WTC11 (cell line): ENCODE measurements around the gene DDX5. TPM values are rescaled to one million over a fixed set of nuclear protein-coding genes. Genes with fewer than 3 reads are reported as not detected.

Source experiments
- AR ChIP-seq: fragments of 250-450 bp; sonication (Bioruptor Pico); IDR thresholded peaks from 2 replicates; pipeline ENCODE4 v1.9.0; 2021; ENCODE audit warnings: mild to moderate bottlenecking
- ARID4B ChIP-seq: sonication (generic); formaldehyde crosslinking; IDR thresholded peaks from 2 replicates; pipeline ENCODE4 v1.8.0; 2023; ENCODE audit warnings: missing genetic modification reagents, mild to moderate bottlenecking, borderline replicate concordance
- ATF2 ChIP-seq: sonication (generic); formaldehyde crosslinking; IDR thresholded peaks from 2 replicates; pipeline ENCODE4 v1.8.1; 2022; ENCODE audit warnings: low read depth, missing genetic modification reagents, borderline replicate concordance
- CDX4 ChIP-seq: fragments of 250-450 bp; sonication (Bioruptor Pico); IDR thresholded peaks from 2 replicates; pipeline ENCODE4 v1.9.0; 2021; ENCODE audit warnings: moderate library complexity, mild to moderate bottlenecking, inconsistent platforms, borderline replicate concordance
- CREM ChIP-seq: sonication (generic); formaldehyde crosslinking; IDR thresholded peaks from 2 replicates; pipeline ENCODE4 v1.8.1; 2022; ENCODE audit warnings: mild to moderate bottlenecking, missing genetic modification reagents, moderate library complexity
- CTCF ChIP-seq: fragments of 200-600 bp; IDR thresholded peaks from 2 replicates; pipeline ENCODE4 v1.8.0; 2022; ENCODE audit warnings: antibody characterized with exemption
- GABPB1 ChIP-seq: sonication (generic); formaldehyde crosslinking; IDR thresholded peaks from 2 replicates; pipeline ENCODE4 v1.8.1; 2023; ENCODE audit warnings: mild to moderate bottlenecking, missing genetic modification reagents
- GRHL2 ChIP-seq: fragments of 250-450 bp; sonication (Bioruptor Pico); IDR thresholded peaks from 2 replicates; pipeline ENCODE4 v1.8.0; 2022; ENCODE audit warnings: mild to moderate bottlenecking, moderate library complexity; ENCODE audit not compliant: insufficient replicate concordance, severe bottlenecking
- HMGXB4 ChIP-seq: sonication (generic); formaldehyde crosslinking; IDR thresholded peaks from 2 replicates; pipeline ENCODE4 v1.8.1; 2023; ENCODE audit warnings: mild to moderate bottlenecking, moderate library complexity, missing genetic modification reagents
- IRF2 ChIP-seq: sonication (generic); formaldehyde crosslinking; IDR thresholded peaks from 2 replicates; pipeline ENCODE4 v1.8.0; 2022; ENCODE audit warnings: low read depth, missing genetic modification reagents, borderline replicate concordance
- NR1H2 ChIP-seq: sonication (generic); formaldehyde crosslinking; IDR thresholded peaks from 2 replicates; pipeline ENCODE4 v1.9.0; 2021; ENCODE audit warnings: mild to moderate bottlenecking, moderate library complexity, missing genetic modification reagents
- PREB ChIP-seq: sonication (generic); formaldehyde crosslinking; IDR thresholded peaks from 2 replicates; pipeline ENCODE4 v1.8.1; 2022; ENCODE audit warnings: mild to moderate bottlenecking, missing genetic modification reagents, moderate library complexity, borderline replicate concordance
- RORB ChIP-seq: fragments of 250-450 bp; sonication (Bioruptor Pico); IDR thresholded peaks from 2 replicates; pipeline ENCODE4 v1.9.0; 2021; ENCODE audit warnings: mild to moderate bottlenecking
- SMAD3 ChIP-seq: sonication (generic); formaldehyde crosslinking; IDR thresholded peaks from 2 replicates; pipeline ENCODE4 v1.8.0; 2022; ENCODE audit warnings: missing genetic modification reagents, mild to moderate bottlenecking, borderline replicate concordance
- SMAD4 ChIP-seq: sonication (generic); formaldehyde crosslinking; IDR thresholded peaks from 2 replicates; pipeline ENCODE4 v1.8.0; 2022; ENCODE audit warnings: mild to moderate bottlenecking, missing genetic modification reagents
- SP1 ChIP-seq: sonication (generic); formaldehyde crosslinking; conservative IDR thresholded peaks from 2 replicates; pipeline ENCODE4 v1.8.1; 2022; ENCODE audit warnings: missing genetic modification reagents
- STAT6 ChIP-seq: sonication (generic); formaldehyde crosslinking; conservative IDR thresholded peaks from 2 replicates; pipeline ENCODE4 v1.8.1; 2023; ENCODE audit warnings: mild to moderate bottlenecking, low read depth, missing genetic modification reagents, moderate library complexity
- TEAD4 ChIP-seq: sonication (generic); formaldehyde crosslinking; IDR thresholded peaks from 2 replicates; pipeline ENCODE4 v1.8.0; 2022; ENCODE audit warnings: mild to moderate bottlenecking, missing genetic modification reagents
- ZNF317 ChIP-seq: sonication (generic); formaldehyde crosslinking; IDR thresholded peaks from 2 replicates; pipeline ENCODE4 v1.8.1; 2023; ENCODE audit warnings: low read depth, mild to moderate bottlenecking, moderate library complexity, missing genetic modification reagents, borderline replicate concordance
- total RNA-seq: library from RNA; stranded (reverse); gene quantifications from 3 replicates; pipeline ENCODE4 v1.2.3, GENCODE V29; 2021
- TF ChIP-seq, protein P1 (sequence below): sonication (generic); formaldehyde crosslinking; IDR thresholded peaks from 2 replicates; pipeline ENCODE4 v1.8.1; 2022; ENCODE audit warnings: mild to moderate bottlenecking, moderate library complexity, missing genetic modification reagents

DDX5 gene
- total RNA-seq, 1 experiment from 2014 or later, result 612 TPM

DNA sequence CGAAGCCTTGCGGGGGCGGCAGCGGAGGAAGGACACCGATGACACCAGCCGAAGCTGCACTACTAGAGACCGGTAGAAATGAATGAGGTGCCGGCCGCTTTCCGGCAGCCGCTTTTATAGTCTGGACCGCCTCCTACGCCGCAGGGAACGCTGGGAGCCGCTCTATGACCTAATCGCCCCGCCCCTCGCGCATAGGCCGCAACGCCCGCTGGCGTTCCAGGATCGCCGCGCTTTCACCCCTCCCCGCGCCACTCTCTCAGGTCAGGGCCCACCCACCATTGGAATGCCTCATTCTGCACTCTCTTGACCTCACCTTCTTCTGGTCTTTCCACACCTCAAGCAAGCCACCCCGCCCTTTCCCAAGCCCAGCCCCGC, at the start of gene DDX5 (continued):
- TF ChIP-seq ARID4B, result no peak
- TF ChIP-seq GABPB1 (CRISPR knock-in tag), result peak; percentile 72
- TF ChIP-seq STAT6 (CRISPR knock-in tag), result no peak
- no peak for TF ChIP-seq SMAD4 (CRISPR knock-in tag)
- peak; percentile 49; the same call in 1 of the 2 replicates for TF ChIP-seq RORB (CRISPR knock-in tag)
- TF ChIP-seq HMGXB4 (CRISPR knock-in tag), result 0 out of 2 replicates have a peak, but pooled peaks have one; percentile 8
- no peak for TF ChIP-seq CTCF
- TF ChIP-seq ZNF317, result no peak
- no peak for TF ChIP-seq CREM (CRISPR knock-in tag)
- TF ChIP-seq ATF2 (CRISPR knock-in tag), result no peak
- no peak for TF ChIP-seq CDX4 (CRISPR knock-in tag)
- TF ChIP-seq, protein P1, sequence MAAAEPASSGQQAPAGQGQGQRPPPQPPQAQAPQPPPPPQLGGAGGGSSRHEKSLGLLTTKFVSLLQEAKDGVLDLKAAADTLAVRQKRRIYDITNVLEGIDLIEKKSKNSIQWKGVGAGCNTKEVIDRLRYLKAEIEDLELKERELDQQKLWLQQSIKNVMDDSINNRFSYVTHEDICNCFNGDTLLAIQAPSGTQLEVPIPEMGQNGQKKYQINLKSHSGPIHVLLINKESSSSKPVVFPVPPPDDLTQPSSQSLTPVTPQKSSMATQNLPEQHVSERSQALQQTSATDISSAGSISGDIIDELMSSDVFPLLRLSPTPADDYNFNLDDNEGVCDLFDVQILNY (CRISPR knock-in tag), result peak; percentile 48; the same call in 1 of the 2 replicates
- no peak for TF ChIP-seq NR1H2 (CRISPR knock-in tag)
- no peak for TF ChIP-seq AR
- 0 out of 2 replicates have a peak, but pooled peaks have one; percentile 43 for TF ChIP-seq PREB (CRISPR knock-in tag)
- peak; percentile 80; the same call in 1 of the 2 replicates for TF ChIP-seq SMAD3 (CRISPR knock-in tag)
- TF ChIP-seq SP1 (CRISPR knock-in tag), result peak; percentile 77
- TF ChIP-seq IRF2 (CRISPR knock-in tag), result no peak
- no peak for TF ChIP-seq GRHL2
- TF ChIP-seq TEAD4 (CRISPR knock-in tag), result no peak
